Right lobe of liver (tissue), 4 donors: ENCODE measurements around the gene PPP1R2.

Experiments used
- POLR2A ChIP-seq: fragments of 450-650 bp; IDR thresholded peaks from one replicate; pipeline ENCODE4 v1.6.1; 2017; ENCODE audit warnings: antibody characterized with exemption, mild to moderate bottlenecking
- TF ChIP-seq, protein P1 (sequence below), 4 donors: fragments of 200-600 bp in 3 of 4; fragments of 450-650 bp in 1 of 4; IDR thresholded peaks; one replicate each; pipeline versions ENCODE4 v1.5.1 to v1.8.0; 2016 to 2022; ENCODE audit warnings: antibody characterized with exemption in 4 of 4, mild to moderate bottlenecking in 2 of 4
- donor health status: DM: no; HTN: no; CAD: no.
- donor health status: DM: no; HTN: no; CAD: no.
- donor health status: DM: no; HTN: yes; CAD: no.

GRCh38 chr3:195546130-195546560 is 3.0 kb upstream of the PPP1R2 start:
- TF ChIP-seq, protein P1, sequence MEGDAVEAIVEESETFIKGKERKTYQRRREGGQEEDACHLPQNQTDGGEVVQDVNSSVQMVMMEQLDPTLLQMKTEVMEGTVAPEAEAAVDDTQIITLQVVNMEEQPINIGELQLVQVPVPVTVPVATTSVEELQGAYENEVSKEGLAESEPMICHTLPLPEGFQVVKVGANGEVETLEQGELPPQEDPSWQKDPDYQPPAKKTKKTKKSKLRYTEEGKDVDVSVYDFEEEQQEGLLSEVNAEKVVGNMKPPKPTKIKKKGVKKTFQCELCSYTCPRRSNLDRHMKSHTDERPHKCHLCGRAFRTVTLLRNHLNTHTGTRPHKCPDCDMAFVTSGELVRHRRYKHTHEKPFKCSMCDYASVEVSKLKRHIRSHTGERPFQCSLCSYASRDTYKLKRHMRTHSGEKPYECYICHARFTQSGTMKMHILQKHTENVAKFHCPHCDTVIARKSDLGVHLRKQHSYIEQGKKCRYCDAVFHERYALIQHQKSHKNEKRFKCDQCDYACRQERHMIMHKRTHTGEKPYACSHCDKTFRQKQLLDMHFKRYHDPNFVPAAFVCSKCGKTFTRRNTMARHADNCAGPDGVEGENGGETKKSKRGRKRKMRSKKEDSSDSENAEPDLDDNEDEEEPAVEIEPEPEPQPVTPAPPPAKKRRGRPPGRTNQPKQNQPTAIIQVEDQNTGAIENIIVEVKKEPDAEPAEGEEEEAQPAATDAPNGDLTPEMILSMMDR (IDR thresholded peaks at IDR 0.05): no peak
- no peak for TF ChIP-seq POLR2A
